Measurements from ENCODE around the gene KRT79.
"Not testable (repeated sequence)": the region's sequence is repeated elsewhere in the genome, so short reads cannot be mapped to it uniquely, and the experiment has no call there.

Gene KRT79

DNA sequence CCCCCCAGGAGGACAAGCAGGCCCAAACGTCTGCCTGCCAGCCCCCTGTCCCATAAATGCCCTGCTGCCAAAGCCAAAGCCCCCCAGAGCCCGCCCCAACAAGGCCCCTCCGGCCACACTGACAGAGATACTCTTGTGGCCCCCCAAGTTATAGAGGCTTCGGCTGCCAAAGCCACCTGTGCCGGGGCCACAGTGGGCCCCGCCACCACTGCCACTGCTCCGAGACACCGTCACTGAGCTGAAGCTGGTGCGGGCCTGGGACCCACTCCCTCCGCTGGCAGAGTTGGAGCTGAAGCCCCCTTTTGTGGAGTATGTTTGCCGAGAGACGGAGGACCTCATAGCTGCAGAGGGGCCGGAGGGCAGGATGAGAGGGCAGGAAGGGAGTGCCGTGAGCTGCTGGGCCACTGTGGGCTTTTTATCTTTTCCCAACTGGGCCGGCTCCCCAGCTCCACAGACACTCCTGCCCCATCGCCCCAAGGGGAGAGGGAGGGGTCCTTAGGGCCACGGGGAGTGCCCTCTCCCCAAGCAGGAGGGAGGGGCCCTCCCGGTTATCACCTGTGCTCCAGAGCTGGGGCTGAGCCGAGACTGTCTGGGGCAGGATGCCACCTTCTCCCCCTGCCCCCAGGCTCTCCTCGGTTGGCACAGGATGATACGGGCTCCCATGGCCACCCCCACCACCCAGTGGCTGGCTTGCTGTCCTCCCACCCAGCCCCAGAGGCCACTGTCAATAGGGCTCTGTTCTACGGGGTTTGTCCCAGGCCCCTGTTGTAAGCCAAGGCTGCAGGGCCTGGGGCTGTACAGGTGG lies at the start of gene KRT79:
Gene KRT79, minus strand, starts transcription at position 390 of the 805 bp plus-strand sequence. Its CDS starts 51 bp downstream, at position 339.
- no peak for DNase-seq (ENCODE audit: low read depth)

DNA sequence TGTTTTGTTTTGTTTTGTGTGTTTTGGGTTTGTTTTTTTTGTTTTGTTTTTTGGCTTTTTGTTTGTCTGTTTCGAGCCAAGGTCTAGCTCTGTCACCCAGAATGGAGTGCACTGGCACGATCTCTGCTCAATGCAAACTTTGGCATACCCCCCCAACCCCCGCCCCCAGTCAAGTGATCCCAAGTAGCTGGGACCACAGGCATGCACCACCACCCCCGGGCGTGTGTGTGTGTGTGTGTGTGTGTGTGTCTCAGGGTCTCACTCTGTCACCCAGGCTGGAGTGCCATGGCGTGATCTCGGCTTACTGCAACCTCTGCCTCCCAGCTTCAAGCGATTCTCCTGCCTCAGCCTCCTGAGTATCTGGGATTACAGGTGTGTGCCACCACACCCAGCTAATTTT lies 46.4 kb upstream of the KRT79 start:
- not testable (repeated sequence) for DNase-seq (ENCODE audit: low read depth)

DNA sequence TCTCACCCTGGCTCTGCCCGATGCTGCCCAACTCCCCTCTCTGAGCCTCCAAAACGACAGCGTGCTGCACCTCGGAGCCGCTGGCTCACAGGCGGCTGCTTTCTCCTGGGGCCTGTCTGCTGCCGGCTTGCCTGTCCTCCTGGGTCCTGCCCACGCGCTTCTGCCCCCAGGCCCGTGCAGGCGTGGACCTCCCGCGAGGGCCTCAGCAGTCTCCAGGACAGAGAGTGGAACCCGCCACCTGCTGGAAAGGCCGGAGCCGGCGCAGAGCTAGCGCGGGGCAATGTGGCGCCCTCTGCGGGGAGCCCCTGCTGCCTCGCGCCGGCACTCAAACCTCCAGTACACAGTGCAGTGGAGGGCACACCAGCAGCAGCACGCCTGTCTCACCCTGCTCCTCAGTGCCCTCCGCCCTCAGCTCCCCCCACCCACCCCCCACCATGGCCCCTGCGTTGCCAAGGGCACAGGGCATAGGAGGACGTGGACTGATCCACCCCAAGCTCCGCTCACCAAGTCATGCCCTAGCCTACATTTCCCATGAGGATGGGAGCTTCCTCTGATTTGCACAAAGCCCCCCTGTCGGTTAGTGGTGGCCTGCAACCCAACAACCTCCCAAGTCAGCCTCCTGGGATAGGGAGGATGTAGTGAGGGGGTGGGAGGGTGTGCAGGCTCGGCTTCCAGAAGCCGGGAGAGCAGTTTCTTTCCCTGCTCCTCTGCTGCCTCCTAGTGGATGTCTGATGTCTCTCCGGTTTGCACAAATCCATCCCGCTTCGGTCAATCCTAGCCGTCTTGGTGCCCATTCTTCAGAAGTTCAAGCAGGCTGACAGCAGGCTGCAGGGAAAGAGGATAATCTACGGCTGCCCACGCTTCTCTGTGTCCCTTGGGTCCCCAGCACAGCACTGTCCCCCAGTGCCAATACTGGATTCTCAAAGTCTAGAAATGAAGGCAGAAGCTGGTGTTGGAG lies 45.6 kb upstream of the KRT79 start:
- peak; percentile 87 for DNase-seq (ENCODE audit: low read depth)

DNA sequence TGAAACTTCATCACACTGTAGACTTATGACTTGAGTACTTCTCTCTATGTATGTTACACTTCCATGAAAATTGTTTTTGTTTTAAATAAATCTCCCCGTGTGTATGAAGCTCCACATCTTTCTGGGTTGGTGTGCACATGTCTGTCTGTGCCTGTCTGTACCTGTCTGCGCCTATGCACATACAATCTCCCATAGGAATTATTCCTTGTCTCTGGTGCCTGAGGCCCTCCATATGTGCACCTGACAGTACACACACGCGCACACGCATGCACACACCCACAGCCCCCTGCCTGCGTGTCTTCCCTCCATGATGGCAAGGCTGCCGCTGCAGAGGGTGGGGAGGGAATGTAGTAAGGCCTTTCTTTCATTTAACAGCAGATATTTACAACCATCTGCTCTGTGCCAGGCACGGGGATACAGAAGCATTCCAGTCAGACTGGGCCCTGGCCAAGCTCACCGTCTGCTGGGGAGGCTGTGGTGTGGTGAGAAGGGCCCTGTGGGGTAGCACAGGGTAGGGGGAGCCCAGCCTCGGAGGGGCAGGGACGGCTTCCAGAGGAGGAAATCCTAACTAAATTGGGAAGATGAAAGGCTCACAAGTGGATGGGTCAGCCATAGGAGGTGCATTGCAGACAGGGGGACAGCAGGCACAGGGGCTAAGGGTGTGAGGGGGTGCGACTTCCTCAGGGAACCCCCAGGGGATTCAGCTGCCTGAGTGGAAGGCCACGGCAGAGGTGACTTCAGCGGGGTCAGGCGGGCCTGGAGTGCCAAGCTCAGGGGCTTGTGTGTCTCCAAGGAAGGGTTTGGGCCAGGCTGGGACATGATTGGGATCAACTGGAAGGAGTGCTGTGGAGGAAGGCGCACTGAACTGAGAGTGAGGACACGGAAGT lies 44.6 kb upstream of the KRT79 start:
- DNase-seq (ENCODE audit: low read depth), result no peak

DNA sequence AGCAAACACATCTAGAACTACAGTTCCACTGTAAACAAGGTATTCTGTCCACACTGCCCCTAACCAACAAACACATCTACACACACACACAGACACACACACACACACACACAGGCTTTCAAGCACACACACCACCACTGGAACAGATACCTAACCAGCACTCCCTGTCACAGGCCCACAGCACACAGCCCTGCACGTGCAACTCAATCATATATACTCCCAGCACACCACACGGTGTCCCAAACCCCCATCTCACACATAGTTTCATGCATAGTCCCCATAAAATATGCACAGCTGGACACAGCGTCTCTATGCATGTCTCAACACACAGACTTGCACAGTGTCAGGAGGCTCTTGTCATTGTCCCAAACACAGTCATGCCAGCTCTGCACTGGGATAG lies 43.1 kb upstream of the KRT79 start:
- DNase-seq (ENCODE audit: low read depth), result no peak

DNA sequence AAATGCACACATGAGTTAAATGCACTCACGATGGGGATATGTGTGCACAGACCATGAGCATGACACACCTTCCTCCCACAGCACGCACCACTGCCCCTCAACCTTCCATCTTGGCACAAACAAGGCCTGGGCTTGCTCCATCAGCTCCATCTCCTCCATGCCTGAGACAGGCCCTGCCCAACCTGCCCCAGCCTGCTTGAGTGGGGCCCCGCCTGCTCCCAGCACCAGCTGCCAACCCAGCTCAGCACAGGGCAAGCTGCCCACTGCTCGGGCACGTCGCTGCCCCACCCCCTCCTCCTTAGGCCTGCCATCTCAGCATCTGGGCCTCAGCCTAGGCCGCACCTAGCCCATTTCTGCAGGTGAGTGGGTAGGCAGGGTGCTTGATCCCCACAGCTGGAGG lies 42.3 kb upstream of the KRT79 start:
- no peak for DNase-seq (ENCODE audit: low read depth)

DNA sequence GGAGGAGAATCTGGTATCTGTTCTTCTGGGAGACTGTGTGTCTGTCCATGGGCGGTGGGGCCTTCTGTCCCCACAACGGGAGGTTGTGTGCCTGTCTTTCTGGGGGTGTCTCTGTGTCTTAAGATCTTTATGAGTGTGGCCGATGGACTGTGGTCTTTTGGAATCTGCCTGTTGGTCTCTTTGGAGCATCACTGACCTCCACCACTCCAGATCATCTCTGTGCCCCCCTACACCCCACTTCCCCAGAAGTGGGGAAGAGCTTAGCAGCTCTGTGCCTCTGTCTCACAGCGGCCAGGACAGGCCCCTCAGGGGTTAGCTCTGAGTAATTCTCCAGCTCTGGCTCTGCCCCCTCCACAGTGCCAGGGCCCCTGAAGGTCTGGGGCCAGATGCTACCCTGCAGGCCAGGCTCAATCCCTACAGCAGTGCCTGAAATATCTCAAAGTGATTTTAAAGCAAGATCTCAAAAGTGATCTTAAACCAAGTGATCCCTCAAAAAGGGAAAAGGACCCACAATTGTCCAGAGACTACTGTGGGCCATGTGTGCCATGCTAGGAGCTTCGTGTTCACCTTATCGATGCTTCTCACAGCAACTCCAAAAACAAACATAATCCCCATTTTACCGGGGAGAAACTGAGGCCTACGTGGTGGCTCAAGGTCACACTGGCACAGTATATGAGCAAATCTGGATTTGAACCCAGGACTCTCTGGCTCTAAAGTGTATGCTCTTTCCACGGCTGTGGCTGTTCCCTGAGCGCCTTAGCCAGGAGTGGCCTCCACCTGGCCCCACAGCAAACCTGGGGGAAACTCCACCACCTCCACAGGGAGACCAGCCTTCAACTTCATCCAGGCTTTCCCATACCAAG lies 40.7 kb upstream of the KRT79 start:
- DNase-seq (ENCODE audit: low read depth), result no peak

DNA sequence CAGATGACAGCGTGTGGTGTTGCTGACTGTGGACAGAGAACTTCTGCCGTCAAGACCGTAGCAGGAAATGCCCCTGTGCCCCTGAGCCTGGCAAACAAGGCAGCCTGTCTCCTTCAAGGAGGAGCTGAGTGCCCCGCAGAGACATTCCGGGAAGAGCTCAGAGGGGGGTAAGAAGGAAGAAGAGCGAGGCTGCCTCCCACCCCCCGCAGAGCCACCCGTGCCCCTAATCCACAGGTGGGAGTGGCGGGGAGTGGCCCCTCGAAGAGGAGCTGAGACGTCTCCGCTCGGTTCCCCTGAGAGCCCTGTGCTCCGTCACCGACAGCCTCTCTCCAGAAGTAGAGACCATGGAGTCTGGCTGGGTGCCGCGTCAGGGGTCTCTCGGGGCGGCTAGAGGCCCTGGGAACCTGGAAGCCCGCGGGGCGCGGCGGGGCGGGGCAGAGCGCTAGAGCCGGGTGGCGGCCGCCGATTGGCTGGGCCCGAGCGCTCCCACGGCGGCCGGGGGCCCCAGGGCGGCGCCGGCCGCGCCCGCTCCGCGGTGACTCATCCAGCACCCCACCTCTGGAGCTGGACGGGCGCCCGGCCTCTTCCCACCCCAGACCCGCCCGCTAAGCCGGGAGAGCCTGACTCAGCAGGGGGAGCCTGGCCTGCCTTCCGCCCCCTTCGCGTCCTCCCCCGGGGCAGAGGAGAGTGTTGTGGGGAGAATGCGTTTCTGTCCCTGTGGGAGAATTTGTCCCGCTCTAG lies 39.9 kb upstream of the KRT79 start:
- DNase-seq (ENCODE audit: low read depth), result peak; percentile 82

DNA sequence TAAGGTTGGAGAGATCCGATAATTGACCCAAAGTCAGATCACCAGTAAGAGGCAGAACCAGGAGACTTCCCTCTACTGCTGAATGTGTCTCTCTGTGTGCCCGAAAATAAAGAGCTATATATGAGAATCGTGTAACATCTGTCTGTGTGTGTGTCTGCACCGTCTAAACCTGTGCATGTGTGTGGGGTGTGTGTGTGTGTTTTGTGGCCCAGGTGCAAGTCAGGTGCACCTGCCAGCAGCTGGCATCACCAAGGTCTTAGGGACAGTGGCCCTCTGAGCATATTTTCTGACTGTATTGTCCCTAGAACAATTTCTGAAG lies 39.4 kb upstream of the KRT79 start:
- no peak for DNase-seq (ENCODE audit: low read depth)

DNA sequence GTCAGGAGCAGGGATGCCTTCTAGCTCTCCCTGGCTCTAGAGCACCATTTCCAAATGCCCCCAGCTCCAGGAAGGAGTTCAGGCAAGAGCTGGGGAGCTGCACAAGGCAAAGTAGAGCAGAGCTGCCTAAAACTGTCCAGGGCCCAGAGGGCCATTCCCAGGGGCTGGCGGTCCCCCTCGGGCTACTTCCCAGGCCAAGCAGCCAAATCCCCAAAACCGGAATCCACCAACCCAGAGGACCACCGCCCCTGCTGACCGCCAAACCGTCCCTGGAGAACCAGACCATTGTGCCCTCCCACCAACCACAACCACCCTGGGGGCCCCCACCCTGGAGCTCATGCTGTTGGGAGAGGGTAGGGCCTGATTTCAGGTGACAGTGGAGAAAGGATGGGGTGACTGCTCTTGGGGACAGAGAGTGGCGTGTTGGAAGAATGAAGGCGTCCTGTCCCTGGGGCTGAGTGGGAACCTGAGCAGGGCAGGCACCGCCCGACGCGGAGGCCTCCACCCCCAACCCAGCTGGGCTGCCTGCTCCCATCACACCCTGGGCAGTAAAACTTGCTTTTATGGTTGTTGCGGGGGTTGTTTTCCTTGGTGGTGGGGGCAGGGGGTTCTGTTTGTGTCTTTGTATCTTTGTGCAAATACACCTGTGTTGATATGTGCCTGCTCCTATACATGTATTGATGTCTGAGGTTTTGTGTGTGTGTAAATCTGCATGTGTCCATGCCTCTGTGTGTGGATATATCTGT lies 38.7 kb upstream of the KRT79 start:
- DNase-seq (ENCODE audit: low read depth), result no peak

DNA sequence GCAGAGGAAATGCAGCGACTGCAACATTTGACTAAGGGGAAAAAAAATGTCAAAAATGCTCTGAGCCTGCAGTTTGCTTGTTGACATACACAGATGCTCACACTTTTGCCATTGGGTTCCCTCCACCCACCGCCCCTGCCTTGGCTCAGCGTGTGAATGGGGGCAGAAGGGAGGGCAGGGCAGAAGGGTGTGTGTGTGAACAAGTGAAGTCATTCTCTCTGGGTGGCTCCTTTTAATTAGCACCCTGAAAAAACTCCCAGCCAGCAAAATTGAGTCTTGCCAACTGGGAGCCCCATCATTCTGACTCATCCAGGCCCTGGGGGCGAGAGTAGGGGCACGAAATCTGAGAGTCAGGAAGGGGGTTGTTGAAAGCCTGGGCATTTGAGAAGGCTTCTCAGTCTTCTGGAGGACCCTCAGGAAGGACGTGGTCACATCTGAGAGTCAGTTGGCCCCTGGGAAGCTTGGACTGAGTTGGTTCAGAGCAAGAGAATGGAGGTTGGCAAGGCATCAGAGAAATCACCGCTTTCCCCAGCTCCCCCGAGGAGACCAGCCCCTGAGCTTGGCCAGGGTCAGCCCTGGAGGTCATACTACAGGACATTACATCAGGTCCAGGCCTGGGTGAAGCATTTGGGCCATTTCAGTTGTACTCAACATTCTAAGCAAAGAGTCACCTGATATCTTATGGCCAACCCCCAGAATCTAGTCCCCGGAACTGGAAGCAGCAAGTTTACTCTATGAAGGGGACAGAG lies 37.4 kb upstream of the KRT79 start:
- peak; percentile 91 for DNase-seq (ENCODE audit: low read depth)

DNA sequence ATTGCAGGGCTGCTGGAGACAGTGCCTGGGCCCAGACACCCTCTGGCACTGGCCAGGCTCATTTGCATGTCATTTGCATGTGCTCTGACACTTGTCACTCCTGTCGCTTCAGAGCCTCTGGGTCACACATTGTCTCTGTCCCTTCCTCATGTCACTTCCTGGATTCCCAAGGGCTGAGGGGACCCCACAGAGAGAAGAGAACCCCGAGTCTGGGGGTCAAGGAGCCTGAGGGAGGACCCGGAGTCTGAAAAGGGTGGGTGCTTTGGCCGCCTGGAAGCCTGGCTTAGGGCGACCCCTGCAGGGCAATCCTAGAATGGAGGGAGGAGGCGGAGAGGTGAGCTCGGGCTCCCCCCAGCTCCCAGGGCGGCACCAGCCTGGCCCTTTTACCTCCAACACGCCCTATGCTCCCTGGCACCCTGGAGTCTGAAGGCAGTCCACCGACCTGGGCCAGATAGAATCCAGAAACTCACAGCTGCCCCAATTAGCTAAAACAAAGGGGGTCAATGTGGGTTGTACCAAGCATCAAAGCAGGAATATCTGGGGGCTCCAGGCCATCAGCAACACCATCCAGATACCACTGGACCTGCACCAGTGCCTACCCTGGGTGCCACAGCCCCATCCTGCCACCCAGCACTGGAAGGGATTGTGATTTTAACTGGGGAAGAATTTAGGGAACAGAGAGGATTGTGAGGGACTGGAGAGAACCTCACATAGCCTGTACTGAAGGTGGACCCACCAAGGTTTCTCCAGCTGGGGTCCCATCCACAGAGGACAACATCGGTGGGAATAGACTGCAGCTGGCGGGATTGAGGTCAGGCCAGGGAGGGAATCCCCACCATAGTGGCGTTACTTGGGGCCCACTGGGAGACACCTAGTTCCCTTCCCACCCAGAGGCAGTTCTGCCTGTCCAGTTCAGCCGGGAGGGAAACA lies 36.5 kb upstream of the KRT79 start:
- DNase-seq (ENCODE audit: low read depth), result no peak

DNA sequence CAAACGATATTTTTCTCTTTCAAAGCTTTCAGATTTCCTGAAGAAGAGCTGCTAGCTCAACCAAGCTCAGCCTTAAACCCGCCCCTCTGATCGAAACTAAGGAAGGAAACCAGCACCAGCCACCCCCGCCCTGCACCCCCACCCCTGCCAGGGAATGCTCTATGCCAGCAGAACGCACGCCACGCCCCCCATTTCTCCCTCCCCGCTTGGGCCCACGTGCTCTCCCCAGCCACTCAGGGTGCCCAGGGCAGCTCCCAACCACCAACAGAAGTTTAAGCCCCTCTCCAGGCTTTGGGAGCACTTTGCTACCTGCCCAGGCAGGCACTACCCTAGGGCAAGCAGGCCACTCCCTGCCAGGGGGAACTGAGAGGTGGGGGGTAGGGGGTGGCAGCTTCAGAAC lies 33.5 kb upstream of the KRT79 start:
- DNase-seq (ENCODE audit: low read depth), result no peak

DNA sequence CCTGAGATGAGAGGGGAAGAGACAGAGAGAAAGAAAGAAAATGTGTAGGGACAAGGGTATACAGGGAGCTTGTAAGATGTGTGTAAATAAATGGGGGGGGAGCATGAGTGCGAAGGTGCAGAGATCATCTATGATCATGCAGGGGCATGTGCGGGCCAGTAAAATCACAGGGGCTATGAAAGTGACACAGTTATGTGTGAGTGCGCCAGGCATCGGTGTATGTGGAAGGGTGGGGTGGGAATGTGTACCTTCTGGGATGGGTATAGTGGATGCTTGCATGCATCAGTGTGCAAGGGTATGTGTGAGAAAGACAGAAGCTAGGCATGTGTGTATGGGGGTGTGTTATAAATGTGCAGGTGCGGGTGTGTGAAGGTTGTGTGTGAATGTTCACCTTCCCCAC lies 33.0 kb upstream of the KRT79 start:
- DNase-seq (ENCODE audit: low read depth), result no peak

DNA sequence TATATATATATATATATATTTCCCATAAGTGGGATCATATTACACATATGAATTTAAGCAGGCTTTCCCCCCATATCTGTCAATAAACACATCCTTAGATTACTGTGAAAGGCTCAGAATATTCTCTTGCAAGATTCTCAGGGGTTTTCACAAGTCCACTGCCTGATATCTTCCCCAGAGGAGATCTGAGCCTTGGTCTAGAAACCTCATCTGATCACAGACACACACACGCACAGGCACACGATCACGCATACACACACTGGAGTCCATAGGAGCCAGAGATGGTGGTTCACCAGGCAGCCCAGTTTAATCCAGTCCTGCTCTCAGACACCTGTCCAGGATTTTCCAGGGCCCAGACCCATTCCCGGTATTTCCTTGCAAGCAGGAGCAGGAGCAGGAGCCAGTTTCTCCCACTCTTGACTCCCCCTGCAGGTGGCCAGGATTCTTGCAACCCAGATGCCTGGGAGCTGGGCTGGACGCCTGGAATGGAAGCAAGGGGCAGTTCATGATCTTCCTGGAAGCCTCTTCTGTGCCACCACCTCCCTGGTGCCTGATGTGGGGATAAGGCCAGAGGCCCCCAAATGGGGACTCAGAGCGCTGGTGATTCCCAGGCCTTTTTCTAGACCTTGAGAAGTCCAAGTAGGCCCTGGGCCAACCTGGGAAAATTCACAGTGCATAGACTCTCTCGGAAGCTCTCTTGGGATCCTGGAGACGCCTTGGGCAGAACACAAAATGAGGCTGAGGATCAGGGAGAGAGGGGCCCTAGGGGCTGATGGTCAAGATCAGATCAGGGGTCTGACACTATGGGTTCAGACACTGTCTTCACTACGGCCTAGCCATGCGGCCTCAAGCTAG lies 31.2 kb upstream of the KRT79 start:
- no peak for DNase-seq (ENCODE audit: low read depth)

DNA sequence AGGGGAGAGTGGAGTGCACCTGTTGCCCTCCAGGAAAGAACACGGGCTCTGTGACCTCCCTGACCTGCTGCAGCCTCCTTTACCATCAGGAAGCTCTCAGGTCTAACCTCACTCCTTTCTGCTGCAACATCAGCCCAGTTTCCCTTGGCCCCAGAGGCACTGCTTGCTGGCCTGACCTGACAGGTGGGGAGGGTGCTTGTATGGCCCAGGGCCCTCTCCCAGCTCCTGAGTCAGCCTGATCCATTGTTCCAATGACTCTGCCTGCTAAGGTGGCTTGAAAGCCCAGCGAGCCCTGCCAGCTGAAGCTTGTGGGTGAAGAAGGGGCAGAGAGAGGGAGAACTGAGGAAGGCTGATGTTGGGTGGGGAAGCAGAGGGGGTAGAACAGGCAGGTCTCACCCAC lies 27.9 kb upstream of the KRT79 start:
- DNase-seq (ENCODE audit: low read depth), result no peak

DNA sequence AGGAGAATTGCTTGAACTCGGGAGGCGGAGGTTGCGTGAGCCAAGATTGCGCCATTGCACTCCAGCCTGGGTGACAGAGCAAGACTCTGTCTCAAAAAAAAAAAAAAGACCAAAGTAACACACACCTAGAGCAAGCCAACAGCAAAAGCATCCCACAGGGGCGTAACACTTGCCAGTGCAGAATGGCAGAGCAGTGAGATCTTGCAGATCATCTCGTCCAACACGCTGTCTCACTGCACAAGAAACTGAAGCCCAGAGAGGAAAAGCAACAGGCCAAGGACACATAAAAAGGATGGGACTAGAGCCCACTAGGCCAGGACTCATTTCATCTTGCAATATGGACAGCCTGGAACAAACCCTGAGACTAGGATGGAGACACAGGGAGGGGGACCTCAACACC lies 27.4 kb upstream of the KRT79 start:
- DNase-seq (ENCODE audit: low read depth), result no peak
